A673 (cell line): ENCODE measurements around the gene MFAP4.

Source experiments
- EZH2 ChIP-seq: fragments of 200-600 bp; sonication (generic); IDR thresholded peaks from 2 replicates; pipeline ENCODE4 v1.6.1; 2017; ENCODE audit warnings: borderline replicate concordance, low read depth, mild to moderate bottlenecking, mixed read lengths, antibody characterized with exemption, low read length; ENCODE audit not compliant: poor library complexity, severe bottlenecking
- TF ChIP-seq, protein P1 (sequence below): fragments of 300-800, 200-600 bp; sonication (generic); conservative IDR thresholded peaks from 2 replicates; pipeline ENCODE4 v1.5.1; 2017; ENCODE audit warnings: low read depth, mild to moderate bottlenecking, antibody characterized with exemption, low read length, moderate library complexity, mixed read lengths

DNA sequence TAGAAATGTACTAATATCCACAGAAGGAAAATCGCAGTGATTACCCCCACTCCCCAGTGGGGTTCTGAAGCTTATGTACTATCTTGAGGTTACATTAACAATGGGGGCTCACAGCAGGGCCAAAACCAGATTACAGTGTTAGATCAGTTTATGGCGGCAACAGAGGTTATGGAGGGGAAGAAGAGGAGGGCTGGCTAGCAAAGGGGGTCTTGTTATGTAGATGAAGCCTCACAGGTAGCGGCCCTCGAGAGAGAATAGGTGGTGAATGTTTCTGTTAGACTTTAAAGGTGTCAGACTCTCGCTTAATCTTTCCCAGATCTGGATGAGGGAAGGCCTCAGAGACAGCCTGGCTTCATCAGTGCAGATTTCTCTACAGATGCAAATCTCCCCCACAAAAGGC, 46.3 kb upstream of the MFAP4 start:
- TF ChIP-seq, protein P1, sequence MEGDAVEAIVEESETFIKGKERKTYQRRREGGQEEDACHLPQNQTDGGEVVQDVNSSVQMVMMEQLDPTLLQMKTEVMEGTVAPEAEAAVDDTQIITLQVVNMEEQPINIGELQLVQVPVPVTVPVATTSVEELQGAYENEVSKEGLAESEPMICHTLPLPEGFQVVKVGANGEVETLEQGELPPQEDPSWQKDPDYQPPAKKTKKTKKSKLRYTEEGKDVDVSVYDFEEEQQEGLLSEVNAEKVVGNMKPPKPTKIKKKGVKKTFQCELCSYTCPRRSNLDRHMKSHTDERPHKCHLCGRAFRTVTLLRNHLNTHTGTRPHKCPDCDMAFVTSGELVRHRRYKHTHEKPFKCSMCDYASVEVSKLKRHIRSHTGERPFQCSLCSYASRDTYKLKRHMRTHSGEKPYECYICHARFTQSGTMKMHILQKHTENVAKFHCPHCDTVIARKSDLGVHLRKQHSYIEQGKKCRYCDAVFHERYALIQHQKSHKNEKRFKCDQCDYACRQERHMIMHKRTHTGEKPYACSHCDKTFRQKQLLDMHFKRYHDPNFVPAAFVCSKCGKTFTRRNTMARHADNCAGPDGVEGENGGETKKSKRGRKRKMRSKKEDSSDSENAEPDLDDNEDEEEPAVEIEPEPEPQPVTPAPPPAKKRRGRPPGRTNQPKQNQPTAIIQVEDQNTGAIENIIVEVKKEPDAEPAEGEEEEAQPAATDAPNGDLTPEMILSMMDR: no peak
- TF ChIP-seq EZH2: no peak
